ENCODE data around the gene ZNF526.

The ZNF526 gene

DNA sequence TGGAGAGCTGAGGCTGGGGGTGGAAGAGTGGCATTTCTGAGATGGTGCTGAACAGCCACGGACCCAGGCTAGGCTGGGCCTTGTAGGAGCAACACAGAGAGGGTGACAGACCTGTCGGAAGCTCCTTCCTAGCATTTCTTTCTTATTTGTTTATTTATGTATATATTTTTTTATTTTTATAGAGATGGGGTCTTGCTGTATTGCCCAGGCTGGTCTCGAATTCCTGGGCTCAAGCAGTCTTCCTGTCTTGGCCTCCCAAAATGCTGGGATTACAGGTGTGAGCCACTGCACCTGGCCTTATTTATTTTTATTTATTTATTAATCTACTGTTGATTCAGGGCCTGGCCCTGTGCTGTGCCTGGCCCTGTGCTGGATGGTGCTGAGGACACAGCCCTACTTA, 55.4 kb downstream of the ZNF526 start:
- H3K4me3 ChIP-seq (ENCODE audit: control insufficient read depth, low read depth, low read length) = no peak overlapping the region
- TF ChIP-seq, protein P1, sequence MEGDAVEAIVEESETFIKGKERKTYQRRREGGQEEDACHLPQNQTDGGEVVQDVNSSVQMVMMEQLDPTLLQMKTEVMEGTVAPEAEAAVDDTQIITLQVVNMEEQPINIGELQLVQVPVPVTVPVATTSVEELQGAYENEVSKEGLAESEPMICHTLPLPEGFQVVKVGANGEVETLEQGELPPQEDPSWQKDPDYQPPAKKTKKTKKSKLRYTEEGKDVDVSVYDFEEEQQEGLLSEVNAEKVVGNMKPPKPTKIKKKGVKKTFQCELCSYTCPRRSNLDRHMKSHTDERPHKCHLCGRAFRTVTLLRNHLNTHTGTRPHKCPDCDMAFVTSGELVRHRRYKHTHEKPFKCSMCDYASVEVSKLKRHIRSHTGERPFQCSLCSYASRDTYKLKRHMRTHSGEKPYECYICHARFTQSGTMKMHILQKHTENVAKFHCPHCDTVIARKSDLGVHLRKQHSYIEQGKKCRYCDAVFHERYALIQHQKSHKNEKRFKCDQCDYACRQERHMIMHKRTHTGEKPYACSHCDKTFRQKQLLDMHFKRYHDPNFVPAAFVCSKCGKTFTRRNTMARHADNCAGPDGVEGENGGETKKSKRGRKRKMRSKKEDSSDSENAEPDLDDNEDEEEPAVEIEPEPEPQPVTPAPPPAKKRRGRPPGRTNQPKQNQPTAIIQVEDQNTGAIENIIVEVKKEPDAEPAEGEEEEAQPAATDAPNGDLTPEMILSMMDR (IDR thresholded peaks at IDR 0.05; ENCODE audit: control insufficient read depth, insufficient read depth, low read depth, low read length, missing control alignments) = no peak
- DNase-seq (ENCODE audit: low read depth) = no peak

DNA sequence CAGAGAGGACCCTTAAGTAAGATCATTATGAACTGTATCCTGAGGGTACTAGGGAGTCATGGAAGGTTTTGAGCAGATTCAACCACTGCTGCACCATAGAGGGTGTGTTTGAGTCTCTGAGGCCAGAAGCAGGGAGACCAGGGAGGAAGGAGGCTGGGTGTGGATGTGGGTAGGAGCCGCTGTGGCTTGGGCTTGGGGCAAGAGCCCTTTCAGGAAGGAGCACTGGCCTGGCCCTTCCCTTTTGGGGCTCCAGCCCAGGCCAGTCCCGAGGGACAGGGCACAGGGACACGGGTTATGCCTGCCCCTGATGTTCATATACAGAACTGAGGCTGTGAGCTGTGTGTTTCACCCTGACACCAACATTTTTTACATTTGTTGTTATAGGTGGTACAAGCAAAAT, 56.2 kb downstream of the ZNF526 start:
- H3K4me3 ChIP-seq (ENCODE audit: control insufficient read depth, low read depth, low read length) = no peak overlapping the region
- TF ChIP-seq, protein P1 (IDR thresholded peaks at IDR 0.05; ENCODE audit: control insufficient read depth, insufficient read depth, low read depth, low read length, missing control alignments) = no peak
- no peak for DNase-seq (ENCODE audit: low read depth)

DNA sequence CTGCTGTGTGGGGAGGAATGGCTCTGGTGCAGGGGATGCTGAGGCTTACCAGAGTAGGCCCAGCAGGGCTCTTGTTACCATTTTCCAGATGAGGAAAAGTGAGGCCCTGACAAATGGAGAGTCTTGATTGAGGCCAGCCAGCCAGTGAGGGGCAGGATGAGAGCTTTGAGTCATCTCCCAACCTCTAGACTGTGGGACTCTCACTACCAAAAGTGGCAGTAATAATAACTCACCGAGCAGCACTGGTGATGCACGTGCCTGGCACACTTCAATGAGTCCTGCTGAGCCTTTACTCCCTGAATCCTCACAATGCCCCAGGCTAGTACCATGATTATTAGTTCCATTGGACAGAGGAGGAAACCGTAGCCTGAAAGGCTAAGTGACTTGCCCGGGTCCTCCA, 56.7 kb downstream of the ZNF526 start:
- DNase-seq (ENCODE audit: low read depth) = no peak
- H3K4me3 ChIP-seq (ENCODE audit: control insufficient read depth, low read depth, low read length) = no peak overlapping the region
- TF ChIP-seq, protein P1 (IDR thresholded peaks at IDR 0.05; ENCODE audit: control insufficient read depth, insufficient read depth, low read depth, low read length, missing control alignments) = no peak

All from AG09309 (cell line).